HG02870 (cell line): ENCODE data around the gene NR3C1.

Experiments
- ATAC-seq: cut with Tn5 transposase; IDR thresholded peaks from one replicate; pipeline ENCODE4 v1.9.1; 2021; ENCODE audit warnings: mild to moderate bottlenecking, moderate library complexity; ENCODE audit not compliant: unreplicated experiment

The NR3C1 gene

DNA sequence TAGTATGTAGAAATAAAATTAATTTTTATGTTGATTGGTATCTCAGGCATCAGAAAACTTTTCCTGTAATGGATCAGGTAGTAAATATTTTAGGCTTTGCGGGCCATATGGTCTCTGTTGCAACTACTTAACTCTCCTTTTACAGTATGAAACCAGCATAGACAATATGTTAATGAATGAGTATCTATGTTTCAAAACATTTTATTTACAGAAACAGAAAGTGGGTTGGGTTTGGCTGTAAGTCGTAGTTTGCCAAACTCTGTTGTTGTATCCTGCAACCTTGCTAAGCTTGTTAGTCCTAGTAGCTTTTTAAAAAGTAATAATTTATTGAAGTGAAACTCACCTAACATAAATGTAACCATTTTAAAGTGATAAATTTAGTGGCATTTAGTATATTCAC, 132.1 kb downstream of the NR3C1 start:
- peak; percentile 54 for ATAC-seq

DNA sequence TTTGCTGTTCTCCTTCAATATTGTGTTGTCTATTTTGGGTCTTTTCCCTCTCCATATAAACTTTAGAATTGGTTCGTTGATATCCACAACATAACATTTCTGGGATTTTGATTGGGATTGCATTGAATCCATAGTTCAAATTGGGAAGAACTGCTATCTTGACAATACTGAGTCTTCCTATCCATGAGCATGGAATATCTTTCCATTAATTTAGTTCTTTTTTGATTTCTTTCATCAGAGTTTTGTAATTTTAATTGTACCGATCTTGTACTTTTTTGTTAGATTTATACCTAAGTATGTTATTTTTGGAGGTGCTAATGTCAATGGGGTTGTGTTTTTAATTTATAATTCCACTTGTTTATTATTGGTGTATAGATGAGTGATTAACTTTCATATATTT, 135.1 kb downstream of the NR3C1 start:
- ATAC-seq = no peak

DNA sequence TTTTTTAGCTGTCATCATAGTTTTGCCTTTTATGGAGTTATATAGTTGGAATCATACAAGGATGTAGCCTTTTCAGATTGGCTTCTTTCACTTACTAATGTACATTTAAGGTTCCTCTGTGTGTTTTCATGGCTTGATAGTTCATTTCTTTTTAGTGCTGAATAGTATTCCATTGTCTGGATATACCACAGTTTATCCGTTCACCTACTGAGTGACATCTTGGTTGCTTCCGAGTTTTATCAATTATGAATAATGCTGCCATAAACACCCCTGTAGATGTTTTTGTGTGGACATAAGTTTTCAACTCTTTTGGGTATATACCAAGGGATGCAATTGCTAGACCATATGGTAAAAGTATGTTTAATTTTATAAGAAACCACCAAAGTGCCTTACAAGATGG, 136.3 kb downstream of the NR3C1 start:
- no peak for ATAC-seq

DNA sequence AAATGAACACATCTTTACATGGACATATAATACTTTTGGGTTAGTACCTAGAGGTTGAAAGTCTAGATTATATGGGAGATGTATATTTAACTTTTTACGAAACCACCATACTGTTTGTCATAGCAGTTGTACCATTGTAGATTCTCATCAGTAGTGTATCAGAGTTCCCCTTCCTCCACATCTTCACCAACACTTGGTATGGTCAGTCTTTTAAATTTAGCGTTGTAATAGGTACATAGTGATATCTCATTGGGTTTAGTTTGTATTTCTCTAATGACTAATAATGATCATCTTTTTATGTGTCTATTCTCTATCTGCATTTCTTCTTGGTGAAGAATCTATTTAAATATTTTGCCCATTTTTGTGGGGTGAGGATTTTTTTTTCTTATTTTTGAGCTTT, 137.5 kb downstream of the NR3C1 start:
- ATAC-seq = no peak

DNA sequence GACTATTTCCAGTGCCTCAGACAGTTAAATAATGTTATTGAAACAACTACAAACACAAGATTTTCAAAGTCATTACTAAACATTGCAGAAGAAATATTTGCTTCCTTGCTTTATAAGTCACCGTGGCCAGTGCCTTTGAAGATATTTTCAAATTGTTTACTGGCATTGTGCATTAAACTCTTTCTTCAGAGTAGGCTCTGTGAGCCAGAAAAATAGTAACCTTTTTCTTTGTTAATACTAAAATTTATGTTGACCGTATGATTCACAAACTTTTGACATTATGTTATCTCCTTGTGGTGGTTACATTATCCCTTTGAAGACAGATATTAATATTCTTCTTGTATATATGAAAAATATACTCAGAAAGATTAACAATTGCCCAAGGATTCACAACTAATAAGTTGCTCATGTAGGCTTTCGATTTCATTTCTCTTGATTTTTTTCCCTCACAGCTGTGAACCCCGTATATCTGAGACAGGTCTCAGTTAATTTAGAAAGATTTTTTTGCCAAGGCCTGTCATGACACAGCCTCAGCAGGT, 140.1 kb downstream of the NR3C1 start:
- no peak for ATAC-seq

DNA sequence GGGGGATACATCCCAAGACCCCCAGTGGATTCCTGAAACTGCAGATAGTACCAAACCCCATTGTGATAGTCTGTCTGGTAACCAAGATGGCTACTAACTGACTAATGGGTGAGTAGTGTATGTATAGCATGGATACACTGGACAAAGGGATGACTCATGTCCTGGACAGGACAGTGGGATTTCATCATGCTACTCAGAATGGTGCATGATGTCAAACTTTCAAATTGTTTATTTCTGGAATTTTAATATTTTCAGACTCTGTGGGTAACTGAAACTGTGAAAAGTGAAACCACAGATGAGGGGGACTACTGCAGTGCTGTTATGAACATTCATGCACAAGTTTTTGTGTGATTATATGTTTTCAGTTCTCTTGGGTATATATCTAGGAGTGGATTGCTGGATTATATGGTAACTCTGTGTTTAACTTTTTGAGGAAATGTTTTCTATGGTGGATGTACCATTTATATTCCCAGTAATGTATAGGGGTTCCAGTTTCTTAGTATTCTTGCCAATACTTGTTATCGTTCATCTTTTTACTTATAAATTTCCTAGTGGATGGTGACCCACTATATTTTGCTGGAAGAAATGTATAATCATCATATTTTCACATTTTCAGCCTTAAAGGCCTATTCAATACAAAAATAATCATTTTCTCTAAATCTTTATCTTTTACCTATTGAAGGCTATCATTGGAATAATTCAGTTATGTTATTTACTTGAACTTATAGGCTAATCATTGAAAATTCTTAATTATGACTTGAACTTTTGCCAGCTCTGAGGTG, 140.9 kb downstream of the NR3C1 start:
- ATAC-seq = peak; percentile 79

DNA sequence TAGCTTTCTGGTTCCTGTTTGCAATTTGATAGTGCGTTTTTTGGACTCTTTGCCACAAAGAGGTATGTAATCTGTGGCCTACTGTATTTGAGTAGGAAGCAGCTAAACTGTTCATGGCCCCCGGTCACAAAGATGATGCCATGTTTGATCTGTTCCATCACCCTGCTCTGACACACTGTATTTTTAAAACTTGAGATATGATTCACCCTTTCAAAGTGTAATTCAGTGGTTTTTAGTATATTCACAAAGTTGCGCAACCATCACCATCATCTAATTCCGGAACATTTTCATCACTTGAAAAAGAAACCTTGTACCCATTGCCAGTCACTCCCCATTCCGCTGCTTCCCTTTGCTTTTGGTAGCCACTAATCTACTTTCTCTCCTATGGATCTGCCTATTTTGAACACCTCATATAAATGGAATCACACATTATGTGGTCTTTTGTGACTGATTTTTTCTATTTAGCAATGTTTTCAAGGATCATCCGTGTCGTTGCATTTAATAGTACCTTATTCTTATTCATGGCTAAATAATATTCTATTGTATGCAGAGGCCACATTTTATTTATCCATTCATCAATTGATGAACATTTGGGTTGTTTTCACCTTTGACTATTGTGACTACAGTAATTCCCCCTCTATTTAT, 141.6 kb downstream of the NR3C1 start:
- no peak for ATAC-seq

DNA sequence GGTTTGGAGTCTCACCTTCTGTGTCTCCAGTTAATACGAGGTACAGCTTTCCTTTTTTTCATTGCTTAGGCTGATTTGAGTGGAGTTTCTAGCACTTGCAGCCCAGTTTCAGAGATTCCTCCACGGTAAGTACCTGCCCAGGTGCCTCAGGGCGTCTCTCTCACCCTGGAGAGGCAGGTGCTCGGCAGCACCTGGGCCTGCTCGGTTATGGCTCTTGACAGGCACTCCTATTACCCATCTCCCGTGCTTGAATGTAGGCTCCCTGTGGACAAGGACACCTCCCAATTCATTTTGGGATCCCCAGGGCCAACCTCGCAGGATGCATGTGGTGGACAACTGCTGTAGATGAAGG, 144.3 kb downstream of the NR3C1 start:
- no peak for ATAC-seq

DNA sequence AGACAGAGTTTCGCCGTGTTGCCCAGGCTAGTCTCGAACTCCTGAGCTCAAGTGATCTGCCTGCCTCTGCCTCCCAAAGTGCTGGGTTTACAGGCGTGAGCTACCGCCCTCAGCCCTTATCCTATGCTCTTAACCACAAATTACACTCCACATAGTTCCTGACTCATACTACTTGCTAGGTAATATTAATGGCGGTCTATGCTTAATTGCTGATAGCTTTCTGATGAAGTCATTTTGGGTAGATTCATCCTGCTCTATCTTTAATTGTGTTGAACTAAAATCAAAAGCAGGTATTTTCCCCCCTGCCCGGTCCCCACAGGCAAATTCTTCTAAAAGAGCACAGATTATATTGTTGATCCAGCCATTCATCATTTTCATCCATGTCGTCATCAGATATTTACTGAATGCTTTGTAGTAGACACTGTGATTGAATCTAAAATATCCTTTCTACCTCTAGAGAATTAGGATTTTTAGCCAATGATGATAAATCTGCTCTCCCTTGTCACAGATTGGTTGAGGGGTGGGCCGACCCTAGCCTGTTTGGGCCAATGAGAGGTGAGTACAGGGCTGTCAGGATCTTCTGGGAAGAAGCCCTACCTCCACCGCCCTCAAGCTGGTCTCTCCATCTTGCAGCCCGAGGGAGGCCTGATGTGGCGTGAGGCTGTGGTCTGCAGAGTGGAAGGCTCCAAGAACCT, 144.8 kb downstream of the NR3C1 start:
- no peak for ATAC-seq

DNA sequence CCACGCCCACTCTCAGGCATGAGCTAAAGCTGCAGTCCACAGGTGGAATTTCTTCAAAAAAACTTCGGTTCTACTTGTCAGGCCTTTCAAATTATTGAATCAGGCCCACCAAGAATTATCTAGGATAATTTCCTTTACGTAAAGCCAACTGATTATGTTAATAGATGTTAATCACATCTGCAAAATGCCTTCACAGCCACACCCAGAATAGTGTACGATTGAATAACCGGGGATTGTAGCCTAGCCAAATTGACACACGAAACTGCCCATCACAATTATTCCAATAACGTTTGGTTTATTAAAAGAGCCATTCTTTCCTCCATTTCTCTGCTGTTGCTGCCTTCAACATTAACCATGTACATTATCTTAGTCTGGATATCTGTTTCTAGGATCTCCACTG, 148.7 kb downstream of the NR3C1 start:
- ATAC-seq = no peak

DNA sequence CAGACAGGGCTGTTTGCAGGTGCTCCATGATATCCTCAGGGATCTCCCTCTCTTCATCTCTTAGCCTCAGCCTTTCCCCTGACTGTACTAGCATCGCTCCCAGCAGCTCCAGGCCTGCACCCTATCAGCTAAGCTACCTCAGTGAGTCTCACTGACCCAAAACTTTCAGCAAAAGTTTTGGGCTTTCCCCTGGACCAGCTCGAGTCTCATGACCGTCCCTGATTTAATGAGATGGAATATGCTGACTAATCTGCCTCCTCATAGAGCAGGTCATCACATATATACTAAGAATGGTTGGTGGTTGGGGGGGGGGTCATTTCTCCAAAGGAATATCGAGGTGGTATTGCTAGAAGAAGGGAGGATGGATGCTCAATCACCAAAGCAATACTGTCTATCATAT, 151.5 kb downstream of the NR3C1 start:
- ATAC-seq = peak; percentile 41

DNA sequence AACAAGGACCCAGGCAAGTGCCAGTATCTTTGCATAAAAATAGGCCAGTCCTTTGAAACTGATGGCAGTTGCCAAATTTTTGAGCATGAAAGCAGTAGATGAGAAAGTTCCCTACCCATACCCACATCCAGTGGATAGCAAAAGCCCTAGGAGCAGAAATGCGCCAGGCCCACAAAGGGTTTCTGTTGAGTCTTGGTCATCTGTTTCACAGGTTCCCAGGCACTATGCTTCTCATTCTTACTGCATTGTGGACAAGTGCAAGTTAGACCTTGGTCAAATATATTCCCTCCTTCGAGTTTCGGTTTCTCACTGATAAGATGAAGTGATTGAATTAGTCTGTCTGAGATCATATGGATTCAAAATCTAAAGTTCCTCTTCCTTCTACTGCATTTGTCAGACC, 152.3 kb downstream of the NR3C1 start:
- peak; percentile 72 for ATAC-seq

DNA sequence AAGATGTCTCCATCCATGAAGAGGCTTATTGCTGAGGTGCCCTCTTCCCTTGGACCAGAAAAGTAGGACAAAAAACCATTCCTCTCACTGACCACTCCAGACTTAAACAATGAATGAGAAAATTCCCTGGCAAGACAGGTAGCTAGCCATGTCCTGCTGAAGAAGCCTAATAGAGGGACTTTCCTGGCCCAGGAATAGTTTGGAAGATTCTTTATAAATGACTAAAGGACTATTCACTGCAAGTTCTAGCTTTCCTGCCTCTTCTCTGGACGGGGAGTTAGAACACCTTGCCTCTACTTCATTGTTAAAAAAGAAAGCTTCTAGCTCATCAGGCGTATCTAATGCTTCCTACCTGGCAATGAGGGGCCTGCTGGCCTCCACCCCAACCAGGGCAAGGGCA, 153.6 kb downstream of the NR3C1 start:
- no peak for ATAC-seq

DNA sequence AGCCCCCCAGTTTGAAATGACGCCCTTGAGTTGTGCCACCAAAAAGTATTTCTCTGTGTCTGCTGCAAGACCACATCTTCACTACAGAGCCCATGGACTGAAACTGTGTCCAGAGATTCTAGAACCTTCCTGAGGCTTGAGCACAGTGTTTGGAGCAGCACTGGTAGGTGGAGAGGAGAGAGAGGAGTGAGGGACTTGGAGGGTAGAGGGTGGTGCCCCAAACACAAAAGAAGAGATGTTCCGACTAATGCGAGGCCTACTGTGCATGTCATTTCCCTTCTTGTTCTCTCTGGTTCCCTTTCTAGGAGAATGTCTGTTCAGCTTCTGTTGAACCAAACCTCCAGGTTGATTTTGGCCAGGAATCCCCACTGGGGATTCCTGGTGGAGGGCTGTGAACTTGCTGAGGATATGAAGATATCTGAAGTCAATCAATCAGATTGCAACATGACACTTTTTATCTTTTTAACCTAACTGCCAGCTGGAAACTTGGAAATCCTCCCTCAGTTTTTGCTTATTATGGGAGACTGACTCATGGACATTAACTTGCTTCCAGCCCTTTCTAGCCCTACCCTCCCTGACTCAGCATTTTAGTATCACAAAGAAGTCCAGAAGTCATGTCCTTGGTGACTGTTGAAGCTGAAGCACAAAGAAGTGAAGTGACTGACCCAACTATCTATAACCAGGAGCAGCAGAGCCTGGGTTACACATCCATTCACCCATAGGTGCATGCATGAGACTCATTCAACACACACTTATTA, 154.5 kb downstream of the NR3C1 start:
- ATAC-seq = no peak

DNA sequence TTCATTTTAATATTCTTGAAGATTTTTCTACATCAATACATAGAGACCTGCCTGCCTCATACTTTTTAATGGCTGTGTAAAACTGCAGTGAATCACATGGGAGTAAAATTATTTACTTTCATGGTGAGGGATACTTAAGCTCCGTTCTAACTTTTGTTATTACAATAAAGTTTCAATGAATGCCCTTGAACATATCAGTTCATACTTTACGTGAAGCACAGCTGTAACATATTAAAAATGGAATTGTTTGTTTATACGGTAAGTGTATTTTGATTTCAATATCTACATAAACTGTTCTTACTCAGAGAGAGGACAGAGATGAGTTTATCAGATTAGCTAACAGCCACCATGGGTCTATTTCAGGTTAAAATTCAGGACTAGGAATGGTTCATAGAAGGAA, 155.1 kb downstream of the NR3C1 start:
- no peak for ATAC-seq

DNA sequence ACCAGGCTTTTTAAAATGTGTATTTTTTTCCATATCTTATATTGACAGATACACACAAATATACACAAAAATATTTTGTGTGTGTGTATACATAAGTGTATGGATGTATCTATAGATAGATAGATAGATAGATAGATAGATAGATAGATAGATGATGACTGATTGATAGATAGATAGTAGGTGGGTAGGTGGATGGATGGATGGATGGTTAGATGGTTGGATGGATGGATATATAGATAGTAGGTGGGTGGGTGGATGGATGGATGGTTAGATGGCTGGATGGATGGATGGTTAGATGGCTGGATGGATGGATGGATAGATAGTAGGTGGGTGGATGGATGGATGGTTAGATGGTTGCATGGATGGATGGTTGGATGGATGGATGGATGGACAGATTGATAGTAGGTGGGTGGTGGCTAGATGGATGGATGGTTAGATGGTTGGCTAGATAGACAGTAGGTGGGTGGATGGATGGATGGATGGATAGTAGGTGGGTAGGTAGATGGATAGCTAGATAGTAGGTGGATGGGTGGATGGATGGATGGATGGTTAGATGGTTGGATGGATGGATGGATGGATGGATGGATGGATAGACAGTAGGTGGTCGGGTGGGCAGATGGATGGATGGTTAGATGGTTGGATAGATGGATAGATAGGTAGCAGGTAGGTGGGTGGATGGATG, 156.2 kb downstream of the NR3C1 start:
- no peak for ATAC-seq

DNA sequence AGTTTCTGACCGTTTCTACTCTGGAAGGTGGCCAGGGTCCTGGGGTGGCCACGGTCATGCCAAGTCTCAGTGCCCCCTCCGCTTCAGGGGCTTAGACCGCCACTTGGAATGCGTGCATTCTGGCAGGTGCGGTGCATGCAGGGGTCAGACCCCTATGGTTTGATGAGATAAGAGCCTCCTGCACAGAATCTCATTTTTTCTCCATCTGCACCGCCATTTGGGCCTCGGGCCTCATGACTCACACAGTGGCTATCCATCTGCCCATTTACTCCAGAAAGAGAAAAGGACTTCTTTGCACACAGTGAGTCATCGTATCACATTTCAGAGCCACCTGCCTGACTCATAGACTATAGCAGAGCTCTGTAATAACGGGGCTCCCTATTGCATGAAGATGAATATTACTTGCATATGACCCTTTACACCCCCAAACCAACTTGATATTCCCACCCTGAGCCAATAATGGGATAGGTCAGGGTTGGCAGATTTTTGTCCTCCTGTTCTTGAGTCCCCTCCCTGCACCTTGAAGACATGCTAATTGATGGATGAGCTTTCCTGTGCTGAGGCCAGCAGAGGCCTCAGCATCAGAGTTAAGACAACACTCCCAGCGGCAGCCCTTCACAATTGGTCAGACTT, 157.4 kb downstream of the NR3C1 start:
- ATAC-seq = no peak

DNA sequence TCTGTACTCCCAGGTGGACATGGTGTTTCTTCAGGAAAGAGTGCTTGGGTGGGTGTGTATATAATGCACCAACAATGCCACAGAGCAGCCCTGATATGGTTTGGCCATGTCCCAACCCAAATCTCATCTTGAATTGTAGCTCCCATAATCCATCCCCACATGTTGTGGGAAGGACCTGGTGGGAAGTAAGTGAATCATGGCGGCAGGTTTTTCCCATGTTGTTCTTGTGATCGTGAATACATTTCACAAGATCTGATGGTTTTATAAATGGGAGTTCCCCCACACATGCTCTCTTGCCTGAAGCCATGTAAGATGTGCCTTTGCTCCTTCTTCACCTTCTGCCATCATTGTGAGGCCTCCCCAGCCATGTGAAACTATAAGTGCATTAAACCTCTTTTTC, 158.5 kb downstream of the NR3C1 start:
- ATAC-seq = no peak

DNA sequence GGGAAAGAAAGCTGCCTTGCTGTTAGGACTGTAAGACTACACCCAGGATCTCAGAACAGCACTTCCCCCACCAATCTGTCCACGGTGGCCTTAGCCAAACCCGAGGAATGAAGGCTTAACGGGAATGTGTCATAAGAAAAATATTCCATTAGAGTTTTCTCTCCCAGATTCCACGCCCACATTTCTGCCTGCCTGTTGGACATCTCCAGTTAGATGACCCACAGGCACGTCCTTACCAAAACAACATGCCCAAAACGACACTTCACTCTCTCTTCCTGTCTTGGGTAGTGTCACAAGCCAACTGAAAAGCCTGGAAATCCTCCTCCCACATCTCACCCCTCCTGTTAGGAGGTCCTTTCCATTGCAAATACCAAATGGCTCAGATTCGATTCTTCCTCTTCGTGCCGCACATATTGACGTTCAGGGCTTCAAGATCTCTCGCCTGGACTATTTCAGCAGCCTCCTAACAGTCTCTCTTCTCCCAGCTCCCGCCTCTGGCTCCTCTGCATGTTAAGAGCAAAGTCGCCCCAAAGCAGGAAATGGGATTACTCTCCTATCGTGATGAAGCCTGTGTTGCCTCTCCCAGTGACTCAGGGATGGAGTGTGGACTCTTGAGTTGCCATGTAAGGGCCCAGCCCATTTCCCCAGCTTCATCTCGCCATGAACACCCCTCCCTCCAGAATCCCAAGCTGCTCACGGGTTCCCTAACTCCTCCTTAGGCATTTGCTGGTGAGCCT, 159.3 kb downstream of the NR3C1 start:
- ATAC-seq = no peak

DNA sequence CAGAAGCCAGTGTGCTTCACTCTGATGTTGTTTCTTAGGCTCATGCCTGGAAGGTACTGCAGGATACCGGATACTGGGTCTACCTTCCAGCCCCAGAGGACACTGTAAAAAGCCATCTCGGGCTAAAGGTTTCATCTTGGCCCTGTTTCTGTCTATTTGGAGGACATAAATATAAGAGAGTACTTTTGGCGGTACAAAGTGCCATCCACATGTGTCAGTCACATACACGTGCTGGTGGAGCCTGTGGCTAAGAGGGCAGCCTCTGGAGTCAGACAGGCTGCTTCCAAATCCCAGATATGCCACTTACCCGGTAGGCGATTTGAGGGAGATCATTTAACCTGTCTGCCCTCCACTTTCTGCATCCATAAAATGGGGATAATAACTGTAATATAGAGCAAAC, 160.4 kb downstream of the NR3C1 start:
- no peak for ATAC-seq
